Hippocampal formation (tissue), 2 donors: ENCODE measurements around the gene PIGQ.

Experiments used
- DNase-seq, 2 donors: peaks; one replicate each; lab custom pipeline; 2025; lab: John Stamatoyannopoulos, UW

The PIGQ gene

DNA sequence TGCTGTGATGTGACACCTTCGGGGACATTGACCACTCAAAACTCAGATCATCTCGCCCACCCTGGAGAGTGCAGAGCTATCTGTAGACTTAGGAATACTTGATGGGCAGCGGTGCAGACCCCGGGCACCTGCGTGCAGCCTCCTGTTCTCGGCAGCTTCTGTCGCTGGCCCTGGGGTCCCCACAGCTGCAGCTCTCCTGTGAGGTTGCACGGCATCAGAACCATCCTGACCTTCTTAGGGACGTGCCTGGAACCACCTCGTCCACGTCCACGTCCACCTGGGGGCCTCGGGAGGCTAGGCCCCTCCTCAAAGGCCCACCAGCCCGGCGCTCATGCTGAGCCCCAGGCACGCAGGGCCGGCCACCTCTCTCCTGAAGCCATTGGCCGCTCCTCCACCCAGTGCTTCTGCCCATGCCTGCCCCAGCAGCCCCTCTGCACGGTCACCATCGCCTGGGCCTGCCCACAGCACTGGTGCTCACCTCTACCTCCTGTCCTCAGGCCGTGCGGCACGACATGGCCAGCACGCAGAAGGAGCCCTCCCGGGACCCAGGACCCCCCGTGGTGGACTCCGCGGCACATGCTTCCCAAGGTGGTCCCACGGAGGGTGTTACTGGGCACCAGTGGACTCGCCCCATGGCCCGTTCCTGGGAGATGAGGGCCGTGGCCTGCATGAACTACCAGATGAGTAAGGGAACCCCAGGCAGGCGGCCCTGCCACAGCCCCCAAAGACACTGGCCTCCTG lies 58.7 kb downstream of the PIGQ start:
- DNase-seq = no peak

DNA sequence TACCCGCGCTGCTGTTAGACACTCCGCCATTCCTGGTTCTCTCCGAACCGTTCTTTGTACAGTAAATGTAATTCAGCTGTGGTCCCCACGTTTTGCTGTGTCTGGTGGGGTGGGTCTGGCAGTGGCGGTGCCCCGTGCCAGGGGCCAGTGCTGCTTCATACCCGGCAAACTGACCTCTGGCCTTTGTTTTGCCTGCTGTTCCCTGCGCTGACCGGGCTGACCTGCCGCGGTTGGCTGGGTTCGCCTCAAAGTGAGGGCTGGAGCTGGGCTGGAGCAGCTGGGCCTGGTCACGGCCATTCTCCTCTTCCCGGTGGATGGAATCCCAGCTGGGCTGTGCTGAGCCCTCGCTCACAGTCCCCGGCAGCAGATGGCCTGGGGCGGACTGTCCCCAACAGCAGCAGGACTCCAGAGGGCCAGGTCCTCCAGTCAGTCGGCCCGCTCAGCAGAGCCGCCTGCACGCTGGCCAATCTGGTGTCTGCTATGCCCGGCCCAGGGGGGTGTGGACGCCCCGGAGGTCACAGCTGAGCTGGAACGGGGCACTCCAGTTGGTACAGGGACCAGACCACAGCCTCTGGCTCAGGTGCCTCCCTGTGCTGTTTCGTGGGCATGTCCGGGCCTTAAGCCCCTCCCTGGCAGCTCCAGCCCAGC lies 59.5 kb downstream of the PIGQ start:
- DNase-seq = no peak

DNA sequence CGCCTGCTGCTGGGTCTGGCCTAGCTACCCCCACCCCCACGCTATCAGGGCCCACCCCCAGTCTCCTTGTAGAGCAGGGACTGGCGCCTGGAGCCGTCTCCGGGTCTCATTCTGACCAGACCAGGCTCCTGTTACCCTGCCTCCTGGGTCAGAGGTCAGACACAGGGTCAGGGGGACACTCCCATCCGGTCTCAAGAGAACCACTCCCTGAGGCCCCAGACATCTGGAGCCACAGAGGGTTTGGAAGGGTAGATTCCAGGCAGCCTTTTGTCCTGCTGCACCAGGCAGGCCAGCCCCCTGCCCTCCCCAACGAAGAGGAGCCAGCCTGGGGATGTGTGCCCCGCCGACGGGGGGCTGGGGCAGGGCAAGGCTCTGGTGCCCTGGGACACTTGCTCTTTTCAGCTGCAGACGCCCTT lies 60.1 kb downstream of the PIGQ start:
- DNase-seq = no peak

DNA sequence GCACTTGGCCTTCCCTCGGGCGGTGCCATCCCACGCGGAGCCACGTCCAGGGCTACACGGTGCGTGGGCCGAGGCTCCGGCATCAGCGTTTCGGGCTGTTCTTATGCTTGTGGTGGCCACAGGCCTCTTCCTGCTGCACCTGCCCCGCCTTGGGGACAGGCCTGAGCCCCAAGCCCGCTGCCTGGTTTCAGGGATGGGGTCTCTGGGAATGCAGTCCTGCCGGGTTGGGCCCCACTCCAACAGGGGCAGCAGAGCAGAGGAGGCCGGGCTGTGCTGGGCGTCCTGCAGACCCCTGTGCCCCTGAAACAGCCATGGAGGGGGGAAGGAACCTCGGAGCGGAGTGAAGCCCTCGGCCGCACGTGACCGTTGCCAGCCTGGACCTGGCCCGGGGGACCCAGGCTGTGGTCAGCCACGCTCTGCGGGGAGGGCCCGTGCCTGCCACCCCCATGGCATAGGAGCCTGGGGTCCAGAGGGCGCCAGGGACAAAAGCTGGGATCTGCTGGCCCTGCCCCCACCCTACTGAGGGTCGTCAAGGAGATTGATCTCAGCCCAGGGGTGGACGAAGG lies 60.6 kb downstream of the PIGQ start:
- no peak for DNase-seq

DNA sequence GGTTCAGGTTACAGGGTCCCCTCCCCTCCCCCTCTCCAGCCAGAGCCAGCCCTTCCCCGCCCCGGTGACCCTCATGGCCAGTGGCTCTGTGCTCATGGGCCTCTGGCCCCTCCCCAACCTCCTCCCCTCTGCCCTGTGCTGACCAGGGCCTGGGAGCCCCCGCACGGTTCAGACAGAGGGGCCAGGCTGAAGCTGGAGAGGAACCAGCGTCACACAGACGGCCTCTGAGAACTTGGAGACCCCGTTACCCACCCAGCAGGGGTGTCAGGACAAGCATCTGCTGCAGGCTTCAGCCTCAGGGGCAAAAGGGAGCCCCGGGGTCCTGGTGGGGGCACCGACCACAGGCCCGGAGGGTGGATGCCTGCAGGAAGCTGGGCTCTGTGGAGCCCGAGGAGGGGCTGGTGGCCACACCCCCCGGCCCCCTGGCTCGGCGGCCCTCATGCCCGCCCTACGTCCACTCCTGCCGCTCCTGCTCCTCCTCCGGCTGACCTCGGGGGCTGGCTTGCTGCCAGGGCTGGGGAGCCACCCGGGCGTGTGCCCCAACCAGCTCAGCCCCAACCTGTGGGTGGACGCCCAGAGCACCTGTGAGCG lies 61.1 kb downstream of the PIGQ start, which contains the start of gene WFIKKN1:
TSS of gene WFIKKN1 (plus strand) at position 171 of the 591 bp plus-strand sequence. CDS start at position 440, 269 bp downstream.
- DNase-seq = no peak

DNA sequence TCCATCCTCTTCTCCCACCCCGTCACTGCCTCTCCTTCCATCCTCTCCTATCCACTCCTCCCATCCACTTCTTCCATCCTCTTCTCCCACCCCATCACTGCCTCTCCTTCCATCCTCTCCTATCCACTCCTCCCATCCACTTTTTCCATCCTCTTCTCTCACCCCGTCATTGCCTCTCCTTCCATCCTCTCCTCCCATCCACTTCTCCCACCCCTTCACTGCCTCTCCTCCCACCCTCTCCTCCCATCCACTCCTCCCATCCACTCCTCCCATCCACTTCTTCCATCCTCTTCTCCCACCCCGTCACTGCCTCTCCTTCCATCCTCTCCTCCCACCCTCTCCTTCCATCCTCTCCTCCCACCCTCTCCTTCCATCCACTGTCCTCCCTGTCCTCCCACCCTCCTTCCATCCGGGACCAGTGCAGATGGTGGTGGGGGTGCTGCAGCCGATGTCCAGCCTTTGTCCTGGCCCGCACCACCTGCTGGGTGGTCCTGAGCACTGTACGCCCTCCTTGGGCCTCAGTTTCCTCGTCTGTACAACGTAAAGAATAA lies 62.1 kb downstream of the PIGQ start:
- no peak for DNase-seq

DNA sequence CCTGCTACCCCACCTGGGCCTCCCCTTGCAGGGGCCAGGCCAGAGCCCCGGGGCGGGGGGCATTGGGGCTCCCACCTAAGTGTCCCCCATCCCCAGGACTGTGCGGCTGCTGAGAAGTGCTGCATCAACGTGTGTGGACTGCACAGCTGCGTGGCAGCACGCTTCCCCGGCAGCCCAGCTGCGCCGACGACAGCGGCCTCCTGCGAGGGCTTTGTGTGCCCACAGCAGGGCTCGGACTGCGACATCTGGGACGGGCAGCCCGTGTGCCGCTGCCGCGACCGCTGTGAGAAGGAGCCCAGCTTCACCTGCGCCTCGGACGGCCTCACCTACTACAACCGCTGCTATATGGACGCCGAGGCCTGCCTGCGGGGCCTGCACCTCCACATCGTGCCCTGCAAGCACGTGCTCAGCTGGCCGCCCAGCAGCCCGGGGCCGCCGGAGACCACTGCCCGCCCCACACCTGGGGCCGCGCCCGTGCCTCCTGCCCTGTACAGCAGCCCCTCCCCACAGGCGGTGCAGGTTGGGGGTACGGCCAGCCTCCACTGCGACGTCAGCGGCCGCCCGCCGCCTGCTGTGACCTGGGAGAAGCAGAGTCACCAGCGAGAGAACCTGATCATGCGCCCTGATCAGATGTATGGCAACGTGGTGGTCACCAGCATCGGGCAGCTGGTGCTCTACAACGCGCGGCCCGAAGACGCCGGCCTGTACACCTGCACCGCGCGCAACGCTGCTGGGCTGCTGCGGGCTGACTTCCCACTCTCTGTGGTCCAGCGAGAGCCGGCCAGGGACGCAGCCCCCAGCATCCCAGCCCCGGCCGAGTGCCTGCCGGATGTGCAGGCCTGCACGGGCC lies 62.9 kb downstream of the PIGQ start:
- no peak for DNase-seq

DNA sequence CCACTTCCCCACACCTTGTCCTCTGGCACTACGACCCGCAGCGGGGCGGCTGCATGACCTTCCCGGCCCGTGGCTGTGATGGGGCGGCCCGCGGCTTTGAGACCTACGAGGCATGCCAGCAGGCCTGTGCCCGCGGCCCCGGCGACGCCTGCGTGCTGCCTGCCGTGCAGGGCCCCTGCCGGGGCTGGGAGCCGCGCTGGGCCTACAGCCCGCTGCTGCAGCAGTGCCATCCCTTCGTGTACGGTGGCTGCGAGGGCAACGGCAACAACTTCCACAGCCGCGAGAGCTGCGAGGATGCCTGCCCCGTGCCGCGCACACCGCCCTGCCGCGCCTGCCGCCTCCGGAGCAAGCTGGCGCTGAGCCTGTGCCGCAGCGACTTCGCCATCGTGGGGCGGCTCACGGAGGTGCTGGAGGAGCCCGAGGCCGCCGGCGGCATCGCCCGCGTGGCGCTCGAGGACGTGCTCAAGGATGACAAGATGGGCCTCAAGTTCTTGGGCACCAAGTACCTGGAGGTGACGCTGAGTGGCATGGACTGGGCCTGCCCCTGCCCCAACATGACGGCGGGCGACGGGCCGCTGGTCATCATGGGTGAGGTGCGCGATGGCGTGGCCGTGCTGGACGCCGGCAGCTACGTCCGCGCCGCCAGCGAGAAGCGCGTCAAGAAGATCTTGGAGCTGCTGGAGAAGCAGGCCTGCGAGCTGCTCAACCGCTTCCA lies 63.7 kb downstream of the PIGQ start:
- no peak for DNase-seq
